Nucleus accumbens (tissue), 56 donors: ENCODE results near the gene GUK1.

Experiments
- DNase-seq, 56 donors: peaks; one replicate each; lab custom pipeline; 2025; lab: John Stamatoyannopoulos, UW

Gene GUK1

GRCh38 chr1:228120857-228121489 lies 19.1 kb upstream of the GUK1 start:
- no peak for DNase-seq

- no peak for DNase-seq
Observed at GRCh38 chr1:228122921-228123441, 17.1 kb upstream of the GUK1 start.

GRCh38 chr1:228123505-228123904 lies 16.6 kb upstream of the GUK1 start:
- no peak for DNase-seq

GRCh38 chr1:228125185-228125584 lies 14.9 kb upstream of the GUK1 start:
- DNase-seq: no peak

- DNase-seq: no peak
Observed at GRCh38 chr1:228131766-228132165, 8.3 kb upstream of the GUK1 start.

- DNase-seq: no peak
Observed at GRCh38 chr1:228134591-228134990, 5.5 kb upstream of the GUK1 start.

GRCh38 chr1:228136901-228137300 lies 3.2 kb upstream of the GUK1 start:
- no peak for DNase-seq

GRCh38 chr1:228139406-228139930 lies 611 bp upstream of the GUK1 start:
- no peak for DNase-seq

- no peak for DNase-seq
Observed at GRCh38 chr1:228140724-228141225, 696 bp downstream of the GUK1 start.

GRCh38 chr1:228141226-228142044 lies 1.4 kb downstream of the GUK1 start:
- peak in 1 of 56 donors; percentile 30 for DNase-seq

GRCh38 chr1:228142155-228142691 lies 2.1 kb downstream of the GUK1 start:
- DNase-seq: no peak

GRCh38 chr1:228142701-228143136 lies 2.6 kb downstream of the GUK1 start:
- DNase-seq: peak in 3 of 56 donors; percentile 26 to 40 (median 29)

GRCh38 chr1:228143480-228144192 lies 3.6 kb downstream of the GUK1 start:
- no peak for DNase-seq

GRCh38 chr1:228144193-228144992 lies 4.3 kb downstream of the GUK1 start:
- no peak for DNase-seq

GRCh38 chr1:228144993-228145343 lies 4.9 kb downstream of the GUK1 start:
- no peak for DNase-seq

- no peak for DNase-seq
Observed at GRCh38 chr1:228145463-228146416, 5.7 kb downstream of the GUK1 start.

- no peak for DNase-seq
Observed at GRCh38 chr1:228146417-228147150, 6.5 kb downstream of the GUK1 start.
